Stimulated activated CD4-positive, alpha-beta T cell treated with anti-CD3 and anti-CD28 coated beads, Interleukin-1b, Interleukin-23, amount 100 ng/mL, for 4 hours (primary cell): ENCODE measurements around the gene BAHCC1.
A peak's percentile ranks its signal among the peaks of the same experiment; 100 is the strongest.

ENCODE experiments used
- DNase-seq, 2 donors: peaks; one replicate each; pipeline ENCODE4 v3.0.0-alpha.2; 2020; ENCODE audit warnings: low read depth in 2 of 2

Gene BAHCC1

GRCh38 chr17:81493198-81494038, 98.2 kb downstream of the BAHCC1 start:
- no peak for DNase-seq

GRCh38 chr17:81494626-81495377, 99.5 kb downstream of the BAHCC1 start:
- DNase-seq, result no peak

GRCh38 chr17:81498953-81499600, 103.8 kb downstream of the BAHCC1 start:
- DNase-seq, result no peak

GRCh38 chr17:81499601-81499970, 104.3 kb downstream of the BAHCC1 start:
- no peak for DNase-seq

- no peak for DNase-seq
Observed at GRCh38 chr17:81500047-81500446, 104.8 kb downstream of the BAHCC1 start.

- no peak for DNase-seq
Observed at GRCh38 chr17:81502471-81503017, 107.3 kb downstream of the BAHCC1 start.

- DNase-seq, result no peak
Observed at GRCh38 chr17:81503619-81504018, 108.4 kb downstream of the BAHCC1 start.

- no peak for DNase-seq
Observed at GRCh38 chr17:81508639-81509206, 113.5 kb downstream of the BAHCC1 start.

- DNase-seq, result peak; percentile 30 to 42
Observed at GRCh38 chr17:81509207-81509971, 114.1 kb downstream of the BAHCC1 start.

GRCh38 chr17:81509972-81510784, 114.9 kb downstream of the BAHCC1 start:
- DNase-seq, result no peak

- DNase-seq, result peak; percentile 18 to 26
Observed at GRCh38 chr17:81510785-81511553, 115.7 kb downstream of the BAHCC1 start.

GRCh38 chr17:81511554-81511803, 116.2 kb downstream of the BAHCC1 start:
- no peak for DNase-seq

- DNase-seq, result peak; percentile 27 to 38
Observed at GRCh38 chr17:81511804-81512561, 116.7 kb downstream of the BAHCC1 start.

- peak; percentile 87 to 92 for DNase-seq
Observed at GRCh38 chr17:81512562-81513371, 117.5 kb downstream of the BAHCC1 start, which contains the start of gene ACTG1. Gene ACTG1 (minus strand): TSS chr17:81512799. CDS start chr17:81512354, 445 bp downstream.

- peak; percentile 45 to 53 for DNase-seq
Observed at GRCh38 chr17:81513372-81513752, 118.1 kb downstream of the BAHCC1 start.

GRCh38 chr17:81513753-81514488, 118.7 kb downstream of the BAHCC1 start:
- DNase-seq, result peak in 1 of 2 donors; percentile 49

- DNase-seq, result no peak
Observed at GRCh38 chr17:81514489-81514738, 119.2 kb downstream of the BAHCC1 start.
